Esophagus muscularis mucosa (tissue), 4 donors: Measurements from ENCODE around the gene DAZAP1. TPM values are rescaled to one million over a fixed set of nuclear protein-coding genes. Genes with fewer than 3 reads are reported as not detected.
A peak's percentile ranks its signal among the peaks of the same experiment; 100 is the strongest.
"Not testable (repeated sequence)": the region's sequence is repeated elsewhere in the genome, so short reads cannot be mapped to it uniquely, and the experiment has no call there.

ENCODE experiments used
- DNase-seq: peaks from one replicate; pipeline ENCODE4 v3.0.0-alpha.2; 2017; ENCODE audit errors: extremely low spot score
- H3K27ac ChIP-seq, 4 donors: fragments of 200-600 bp; sonication (generic); replicated peaks in 1 of 4; 1 replicate in 3 of 4; 2 replicates in 1 of 4; pipeline ENCODE4 v1.5.1; 2016 to 2019; ENCODE audit warnings: mild to moderate bottlenecking in 1 of 4
- H3K27me3 ChIP-seq, 4 donors: fragments of 200-600 bp; sonication (generic); one replicate each; pipeline versions ENCODE4 v1.5.1 to v1.6.0; 2016 to 2019
- H3K36me3 ChIP-seq, 4 donors: fragments of 200-600 bp; sonication (generic); one replicate each; pipeline ENCODE4 v1.5.1; 2016 to 2019
- H3K4me1 ChIP-seq, 4 donors: fragments of 200-600 bp; sonication (generic); one replicate each; pipeline ENCODE4 v1.5.1; 2016 to 2019
- H3K4me3 ChIP-seq, 4 donors: fragments of 200-600 bp; sonication (generic); 1 replicate in 2 of 4; 2 replicates in 2 of 4; pipeline ENCODE4 v1.5.1; 2016 to 2019; ENCODE audit warnings: mild to moderate bottlenecking in 4 of 4, moderate library complexity in 1 of 4
- H3K9me3 ChIP-seq, 4 donors: fragments of 200-600 bp; sonication (generic); 1 replicate in 3 of 4; 2 replicates in 1 of 4; pipeline ENCODE4 v1.5.1; 2016 to 2019
- EP300 ChIP-seq: sonication (generic); formaldehyde crosslinking; IDR thresholded peaks from one replicate; pipeline ENCODE4 v1.6.1; 2017; ENCODE audit warnings: antibody characterized with exemption
- POLR2A ChIP-seq: fragments of 450-650 bp; IDR thresholded peaks from one replicate; pipeline ENCODE4 v1.6.1; 2017; ENCODE audit warnings: antibody characterized with exemption, moderate library complexity, mild to moderate bottlenecking, low read depth
- POLR2AphosphoS5 ChIP-seq, 2 donors: sonication (generic); formaldehyde crosslinking; IDR thresholded peaks; one replicate each; pipeline ENCODE4 v1.6.1; 2017; ENCODE audit warnings: antibody characterized with exemption in 2 of 2
- WGBS: methylation state at CpG from one replicate; pipeline ENCODE4 v1.1.5; 2018; 5-methylcytosine and 5-hydroxymethylcytosine counted together
- intact Hi-C: fragments of 100-400 bp; cut with DNase I; formaldehyde crosslinking; loops from one replicate; pipeline ENCODE4 v1.15.1; 2023
- total RNA-seq, 4 donors: library from RNA; depleted of rRNA; stranded (reverse); fragments of >200 nt; gene quantifications; one replicate each; pipeline versions ENCODE4 v1.1.0 to v1.2.1, GENCODE V29; 2016
- TF ChIP-seq, protein P1 (sequence below), 3 experiments: fragments of 200-600 bp in 2 of 3; fragments of 450-650 bp in 1 of 3; sonication (generic) in 2 of 3; IDR thresholded peaks; one replicate each; pipeline ENCODE4 v1.5.1; 2017 to 2019; ENCODE audit warnings: antibody characterized with exemption in 3 of 3, mild to moderate bottlenecking in 2 of 3, moderate library complexity in 1 of 3

The DAZAP1 gene
- total RNA-seq, 4 donors from 2014 or later, result 44.9 to 79.4 (median 52.9) TPM

DNA sequence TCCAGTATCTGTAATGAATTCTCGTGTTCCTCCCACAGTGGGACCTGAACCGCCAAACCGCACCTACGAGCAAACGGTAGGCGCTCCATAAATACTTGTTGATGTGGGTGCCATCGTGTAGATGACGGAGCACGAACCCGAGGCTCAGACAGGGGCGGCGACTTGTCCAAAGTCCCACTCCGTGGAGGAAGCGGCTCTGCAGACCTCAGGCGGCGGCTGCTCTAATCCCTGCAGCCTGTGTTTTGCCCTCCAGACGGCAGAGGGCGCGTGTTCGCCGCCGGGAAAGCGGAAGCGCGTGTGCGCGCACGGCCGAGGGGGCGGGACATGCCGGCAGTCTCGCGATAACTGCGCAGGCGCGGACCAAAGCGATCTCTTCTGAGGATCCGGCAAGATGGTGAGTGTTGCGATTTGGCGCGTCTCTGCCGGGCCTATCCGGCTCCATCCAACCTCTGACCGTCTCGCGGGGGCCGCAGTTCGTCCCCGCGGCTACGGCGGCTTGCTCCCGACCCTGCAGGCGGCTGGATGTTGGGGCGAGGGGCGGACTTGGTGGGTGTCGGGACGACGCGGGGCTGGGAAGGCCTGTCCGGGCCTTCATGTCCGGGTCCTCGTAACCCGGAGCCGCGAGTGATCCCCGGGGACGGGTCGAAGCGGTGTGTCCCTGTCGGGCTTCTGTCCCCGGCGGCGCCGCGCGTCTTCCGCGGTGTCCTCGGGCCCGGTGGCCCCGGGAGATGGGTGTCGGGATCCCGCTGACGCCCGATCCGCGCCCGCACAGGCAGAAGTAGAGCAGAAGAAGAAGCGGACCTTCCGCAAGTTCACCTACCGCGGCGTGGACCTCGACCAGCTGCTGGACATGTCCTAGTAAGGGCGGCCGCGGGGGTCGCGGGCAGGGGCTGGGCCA, 30.9 kb downstream of the DAZAP1 start, which contains the start of gene RPS15:
RPS15 (plus strand) TSS at position 362 of the 898 bp plus-strand sequence; CDS start at position 392, 30 bp downstream.
- peaks cover 41 to 65% (median 60%) of the 10 kb centered on the region in 4 donors for H3K36me3 ChIP-seq
- intact Hi-C loops, result no loop called here

DNA sequence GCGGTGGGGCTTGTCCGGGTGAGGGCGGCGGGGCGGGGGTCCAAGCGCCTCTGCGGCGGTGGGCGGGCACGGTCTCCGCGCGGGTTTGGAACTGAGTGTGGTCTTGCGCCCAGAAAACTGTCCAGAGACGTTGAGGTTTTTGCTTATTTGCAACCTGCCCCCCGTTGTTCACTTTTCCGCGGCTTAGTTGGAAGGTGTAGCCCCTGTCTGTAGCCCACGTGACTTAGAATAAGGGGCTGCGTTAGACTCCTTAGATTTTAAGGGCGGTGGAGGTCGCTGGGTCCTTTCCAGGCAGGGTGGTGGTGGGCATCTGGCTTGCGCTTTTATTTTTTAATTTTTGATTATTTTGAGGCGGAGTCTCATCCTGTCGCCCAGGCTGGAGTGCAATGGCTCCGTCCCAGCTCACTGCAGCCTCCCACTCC, 31.6 kb downstream of the DAZAP1 start:
- intact Hi-C loops, result no loop called here
- DNase-seq, result no peak
- Histone ChIP-seq H3K4me3 (peak overlapping the region; percentile 68 to 98 (median 88)), H3K4me1 (peaks cover 15 to 32% (median 27%) of the 10 kb centered on the region in 4 donors), H3K36me3 (peaks cover 37 to 59% (median 54%) of the 10 kb centered on the region in 4 donors), H3K9me3 (no peaks in the 10 kb centered on the region), H3K27ac (peak overlapping the region; percentile 79 to 90 (median 88)), H3K27me3 (no peaks in the 10 kb centered on the region)
- TF ChIP-seq POLR2A (no peak), EP300 (no peak), POLR2AphosphoS5 (IDR thresholded peaks at IDR 0.05) (no peak)
- TF ChIP-seq, protein P1, sequence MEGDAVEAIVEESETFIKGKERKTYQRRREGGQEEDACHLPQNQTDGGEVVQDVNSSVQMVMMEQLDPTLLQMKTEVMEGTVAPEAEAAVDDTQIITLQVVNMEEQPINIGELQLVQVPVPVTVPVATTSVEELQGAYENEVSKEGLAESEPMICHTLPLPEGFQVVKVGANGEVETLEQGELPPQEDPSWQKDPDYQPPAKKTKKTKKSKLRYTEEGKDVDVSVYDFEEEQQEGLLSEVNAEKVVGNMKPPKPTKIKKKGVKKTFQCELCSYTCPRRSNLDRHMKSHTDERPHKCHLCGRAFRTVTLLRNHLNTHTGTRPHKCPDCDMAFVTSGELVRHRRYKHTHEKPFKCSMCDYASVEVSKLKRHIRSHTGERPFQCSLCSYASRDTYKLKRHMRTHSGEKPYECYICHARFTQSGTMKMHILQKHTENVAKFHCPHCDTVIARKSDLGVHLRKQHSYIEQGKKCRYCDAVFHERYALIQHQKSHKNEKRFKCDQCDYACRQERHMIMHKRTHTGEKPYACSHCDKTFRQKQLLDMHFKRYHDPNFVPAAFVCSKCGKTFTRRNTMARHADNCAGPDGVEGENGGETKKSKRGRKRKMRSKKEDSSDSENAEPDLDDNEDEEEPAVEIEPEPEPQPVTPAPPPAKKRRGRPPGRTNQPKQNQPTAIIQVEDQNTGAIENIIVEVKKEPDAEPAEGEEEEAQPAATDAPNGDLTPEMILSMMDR (IDR thresholded peaks at IDR 0.05), result no peak
- WGBS, result under 1% methylated on average over 14 of the region's 26 CpGs

More for the DNA sequence above, 30.9 kb downstream of the DAZAP1 start, which contains the start of gene RPS15:
- Histone ChIP-seq H3K9me3 (no peaks in the 10 kb centered on the region), H3K4me3 (peak within 1 kb of the TSS; percentile 68 to 98 (median 88)), H3K27ac (peak within 1 kb of the TSS; percentile 79 to 90 (median 88)), H3K27me3 (no peaks in the 10 kb centered on the region), H3K4me1 (peaks cover 15 to 32% (median 27%) of the 10 kb centered on the region in 4 donors)
- peak; percentile 98 for DNase-seq
- WGBS, result 2% methylated on average over 33 of the region's 100 CpGs
- TF ChIP-seq EP300 (no peak), POLR2A (peak; percentile 86), POLR2AphosphoS5 (IDR thresholded peaks at IDR 0.05) (peak; percentile 98 to 99)
- TF ChIP-seq, protein P1 (IDR thresholded peaks at IDR 0.05), result peak; percentile 98 to 99 (median 98)

DNA sequence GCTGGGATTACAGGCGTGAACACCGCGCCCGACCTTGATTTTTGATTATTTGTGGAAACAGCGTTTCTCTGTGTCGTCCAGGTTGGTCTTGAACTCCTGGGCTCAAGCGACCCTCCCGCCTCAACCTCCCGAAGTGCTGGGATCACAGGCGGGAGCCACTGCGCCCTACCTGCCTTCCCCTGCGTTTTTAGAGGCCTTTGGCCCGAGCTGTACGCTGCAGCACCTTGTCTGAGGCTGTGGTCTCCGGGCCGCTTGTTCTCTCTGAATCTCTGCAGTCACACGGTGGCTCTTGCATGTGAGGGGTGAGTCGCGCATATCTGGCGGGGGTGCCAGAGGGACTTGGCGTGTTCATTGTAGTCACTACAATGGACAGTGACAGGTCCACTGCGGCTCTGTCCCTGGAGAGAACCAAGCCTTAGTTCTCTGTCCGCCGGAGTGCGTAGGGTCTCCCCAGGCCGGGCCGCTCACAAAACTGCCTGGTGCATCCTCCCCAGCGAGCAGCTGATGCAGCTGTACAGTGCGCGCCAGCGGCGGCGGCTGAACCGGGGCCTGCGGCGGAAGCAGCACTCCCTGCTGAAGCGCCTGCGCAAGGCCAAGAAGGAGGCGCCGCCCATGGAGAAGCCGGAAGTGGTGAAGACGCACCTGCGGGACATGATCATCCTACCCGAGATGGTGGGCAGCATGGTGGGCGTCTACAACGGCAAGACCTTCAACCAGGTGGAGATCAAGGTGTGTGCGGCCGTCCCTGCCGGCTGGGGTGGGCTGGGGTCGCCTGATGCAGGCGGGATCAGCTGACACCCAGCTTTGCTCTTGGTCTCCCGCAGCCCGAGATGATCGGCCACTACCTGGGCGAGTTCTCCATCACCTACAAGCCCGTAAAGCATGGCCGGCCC, 32.4 kb downstream of the DAZAP1 start:
- WGBS, result 81% methylated on average over 47 of the region's 57 CpGs
- not testable (repeated sequence) for H3K27me3 ChIP-seq, H3K9me3 ChIP-seq, DNase-seq
- Histone ChIP-seq H3K27ac (peak overlapping the region in 3 of 4 donors; percentile 79 to 90 (median 87)), H3K36me3 (peaks cover 31 to 50% (median 45%) of the 10 kb centered on the region in 4 donors), H3K4me1 (peaks cover 17 to 35% (median 30%) of the 10 kb centered on the region in 4 donors), H3K4me3 (peak overlapping the region; percentile 68 to 98 (median 88))
- intact Hi-C loops, result loop anchor here (10.0 kb wide), 1 partner anchor 75 kb away; the partner anchor contains the start of gene ADAMTSL5

DNA sequence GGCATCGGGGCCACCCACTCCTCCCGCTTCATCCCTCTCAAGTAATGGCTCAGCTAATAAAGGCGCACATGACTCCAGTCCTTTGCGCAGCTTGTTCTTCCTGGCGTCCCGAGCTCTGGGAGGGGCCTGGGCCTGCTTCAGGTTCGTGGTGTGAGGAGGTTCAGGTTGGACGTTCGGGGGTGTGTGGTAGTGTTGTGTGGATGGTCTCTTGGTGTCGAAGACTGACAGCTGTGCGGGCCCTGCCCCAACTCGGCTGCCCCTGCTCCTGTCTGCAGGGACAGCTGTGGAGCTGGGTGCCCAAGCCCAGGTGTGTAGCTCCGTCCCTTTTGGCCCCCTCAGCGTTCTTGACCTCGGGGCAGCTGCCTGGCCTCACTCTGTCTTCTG, 33.0 kb downstream of the DAZAP1 start:
- H3K36me3 ChIP-seq, result peaks cover 30 to 44% (median 40%) of the 10 kb centered on the region in 4 donors
- intact Hi-C loops, result loop anchor here (10.0 kb wide), 1 partner anchor 74 kb away; the partner anchor contains the start of gene ADAMTSL5
- H3K4me3 ChIP-seq, result no peak overlapping the region
- peaks cover 23 to 41% (median 36%) of the 10 kb centered on the region in 4 donors for H3K4me1 ChIP-seq
- H3K27me3 ChIP-seq, result peaks cover 0 to 3% (median 3%) of the 10 kb centered on the region in 4 donors
- no peak for DNase-seq
- H3K27ac ChIP-seq, result no peak overlapping the region
- 82% methylated on average over 7 of the region's 15 CpGs for WGBS
- TF ChIP-seq EP300 (no peak), POLR2AphosphoS5 (IDR thresholded peaks at IDR 0.05) (no peak), POLR2A (no peak)
- TF ChIP-seq, protein P1 (IDR thresholded peaks at IDR 0.05), result no peak
- H3K9me3 ChIP-seq, result no peaks in the 10 kb centered on the region
